ENCODE measurements around the gene ITPR2.
"Not testable (repeated sequence)": the region's sequence is repeated elsewhere in the genome, so short reads cannot be mapped to it uniquely, and the experiment has no call there.

The ITPR2 gene

GRCh38 chr12:26434299-26435068, 398.5 kb downstream of the ITPR2 start:
- Histone ChIP-seq H3K4me2 (ENCODE audit: low read length) (no peak overlapping the region), H3K4me3 (ENCODE audit: low read depth, low read length) (no peak overlapping the region), H3K4ac (ENCODE audit: low read depth, low read length) (no peak overlapping the region), H3K9ac (ENCODE audit: low read length) (no peak overlapping the region), H3K18ac (ENCODE audit: low read length) (no peak overlapping the region), H2BK5ac (ENCODE audit: low read depth, low read length, poor library complexity) (no peak overlapping the region), H3K14ac (ENCODE audit: low read length) (no peak overlapping the region), H3K79me2 (ENCODE audit: control insufficient read depth, insufficient read depth, low read length, poor library complexity) (no peaks in the 10 kb centered on the region), H4K12ac (ENCODE audit: low read depth, low read length) (no peak overlapping the region), H3K27ac (ENCODE audit: low read depth, low read length) (no peak overlapping the region), H4K8ac (ENCODE audit: low read depth, low read length) (no peak overlapping the region), H2BK12ac (ENCODE audit: low read length) (no peak overlapping the region), H3K27me3 (ENCODE audit: insufficient read depth, low read length) (no peaks in the 10 kb centered on the region), H3K36me3 (ENCODE audit: control insufficient read depth in 1 of 2, insufficient read depth in 2 of 2, low read length in 2 of 2) (no peaks in the 10 kb centered on the region), H2AFZ (ENCODE audit: insufficient read depth, low read length, poor library complexity) (no peak overlapping the region), H3K9me3 (ENCODE audit: insufficient read depth, low read depth, low read length) (no peaks in the 10 kb centered on the region), H2AK5ac (ENCODE audit: low read length) (no peak overlapping the region), H3K4me1 (ENCODE audit: control insufficient read depth in 1 of 2, insufficient read depth in 2 of 2, low read length in 2 of 2) (no peaks in the 10 kb centered on the region), H2BK120ac (ENCODE audit: insufficient read depth, low read length, poor library complexity) (no peak overlapping the region), H3K23ac (ENCODE audit: low read length) (no peak overlapping the region), H3K79me1 (ENCODE audit: low read length) (no peaks in the 10 kb centered on the region), H4K91ac (ENCODE audit: low read depth, low read length) (no peak overlapping the region)
- WGBS (ENCODE audit: extremely low coverage, insufficient coverage, insufficient read length): no CpG with 5 or more reads among the region's 4 CpGs
- peak; percentile 43 to 71 for DNase-seq

GRCh38 chr12:26433701-26434100, 399.3 kb downstream of the ITPR2 start:
- no CpG with 5 or more reads among the region's 1 CpG for WGBS (ENCODE audit: extremely low coverage, insufficient coverage, insufficient read length)

GRCh38 chr12:26431211-26431610, 401.8 kb downstream of the ITPR2 start:
- Histone ChIP-seq H3K27me3 (ENCODE audit: insufficient read depth, low read length) (no peaks in the 10 kb centered on the region), H3K4me1 (ENCODE audit: control insufficient read depth in 1 of 2, insufficient read depth in 2 of 2, low read length in 2 of 2) (no peaks in the 10 kb centered on the region), H3K18ac (ENCODE audit: low read length) (no peak overlapping the region), H4K12ac (ENCODE audit: low read depth, low read length) (no peak overlapping the region), H3K23ac (ENCODE audit: low read length) (no peak overlapping the region), H3K4ac (ENCODE audit: low read depth, low read length) (no peak overlapping the region), H3K27ac (ENCODE audit: low read depth, low read length) (no peak overlapping the region), H3K4me3 (ENCODE audit: low read depth, low read length) (no peak overlapping the region), H3K14ac (ENCODE audit: low read length) (no peak overlapping the region), H4K91ac (ENCODE audit: low read depth, low read length) (no peak overlapping the region), H2BK120ac (ENCODE audit: insufficient read depth, low read length, poor library complexity) (no peak overlapping the region), H3K9me3 (ENCODE audit: insufficient read depth, low read depth, low read length) (no peaks in the 10 kb centered on the region), H2BK12ac (ENCODE audit: low read length) (no peak overlapping the region), H2AFZ (ENCODE audit: insufficient read depth, low read length, poor library complexity) (no peak overlapping the region), H3K79me2 (ENCODE audit: control insufficient read depth, insufficient read depth, low read length, poor library complexity) (no peaks in the 10 kb centered on the region), H2BK5ac (ENCODE audit: low read depth, low read length, poor library complexity) (no peak overlapping the region), H4K8ac (ENCODE audit: low read depth, low read length) (no peak overlapping the region), H3K9ac (ENCODE audit: low read length) (no peak overlapping the region), H2AK5ac (ENCODE audit: low read length) (no peak overlapping the region), H3K36me3 (ENCODE audit: control insufficient read depth in 1 of 2, insufficient read depth in 2 of 2, low read length in 2 of 2) (no peaks in the 10 kb centered on the region), H3K79me1 (ENCODE audit: low read length) (no peaks in the 10 kb centered on the region), H3K4me2 (ENCODE audit: low read length) (no peak overlapping the region)
- no CpG with 5 or more reads among the region's 3 CpGs for WGBS (ENCODE audit: extremely low coverage, insufficient coverage, insufficient read length)
- DNase-seq: peak; percentile 36 to 73

More at GRCh38 chr12:26433701-26434100, 399.3 kb downstream of the ITPR2 start:
- H3K27ac ChIP-seq (ENCODE audit: low read depth, low read length); H3K4me2 ChIP-seq (ENCODE audit: low read length); H3K18ac ChIP-seq (ENCODE audit: low read length); H2AK5ac ChIP-seq (ENCODE audit: low read length); H2BK12ac ChIP-seq (ENCODE audit: low read length); H3K9ac ChIP-seq (ENCODE audit: low read length); H3K27me3 ChIP-seq (ENCODE audit: insufficient read depth, low read length); H2BK5ac ChIP-seq (ENCODE audit: low read depth, low read length, poor library complexity); H3K79me2 ChIP-seq (ENCODE audit: control insufficient read depth, insufficient read depth, low read length, poor library complexity); H3K4ac ChIP-seq (ENCODE audit: low read depth, low read length); H3K14ac ChIP-seq (ENCODE audit: low read length); H3K9me3 ChIP-seq (ENCODE audit: insufficient read depth, low read depth, low read length); H3K4me1 ChIP-seq (ENCODE audit: control insufficient read depth in 1 of 2, insufficient read depth in 2 of 2, low read length in 2 of 2); H2AFZ ChIP-seq (ENCODE audit: insufficient read depth, low read length, poor library complexity); H4K8ac ChIP-seq (ENCODE audit: low read depth, low read length); H4K91ac ChIP-seq (ENCODE audit: low read depth, low read length); H3K4me3 ChIP-seq (ENCODE audit: low read depth, low read length); H3K79me1 ChIP-seq (ENCODE audit: low read length); H3K36me3 ChIP-seq (ENCODE audit: control insufficient read depth in 1 of 2, insufficient read depth in 2 of 2, low read length in 2 of 2); H3K23ac ChIP-seq (ENCODE audit: low read length); H2BK120ac ChIP-seq (ENCODE audit: insufficient read depth, low read length, poor library complexity); H4K12ac ChIP-seq (ENCODE audit: low read depth, low read length); DNase-seq: not testable (repeated sequence)

- not testable (repeated sequence) for H3K36me3 ChIP-seq (ENCODE audit: control insufficient read depth in 1 of 2, insufficient read depth in 2 of 2, low read length in 2 of 2); H3K9ac ChIP-seq (ENCODE audit: low read length); H3K23ac ChIP-seq (ENCODE audit: low read length); H3K4me3 ChIP-seq (ENCODE audit: low read depth, low read length); H3K4ac ChIP-seq (ENCODE audit: low read depth, low read length); H3K14ac ChIP-seq (ENCODE audit: low read length); H2BK5ac ChIP-seq (ENCODE audit: low read depth, low read length, poor library complexity); H3K79me2 ChIP-seq (ENCODE audit: control insufficient read depth, insufficient read depth, low read length, poor library complexity); H3K27me3 ChIP-seq (ENCODE audit: insufficient read depth, low read length); H3K9me3 ChIP-seq (ENCODE audit: insufficient read depth, low read depth, low read length); H2AFZ ChIP-seq (ENCODE audit: insufficient read depth, low read length, poor library complexity); H4K91ac ChIP-seq (ENCODE audit: low read depth, low read length); H3K79me1 ChIP-seq (ENCODE audit: low read length); H2BK12ac ChIP-seq (ENCODE audit: low read length); H4K12ac ChIP-seq (ENCODE audit: low read depth, low read length); H3K18ac ChIP-seq (ENCODE audit: low read length); H3K4me1 ChIP-seq (ENCODE audit: control insufficient read depth in 1 of 2, insufficient read depth in 2 of 2, low read length in 2 of 2); H4K8ac ChIP-seq (ENCODE audit: low read depth, low read length); H3K27ac ChIP-seq (ENCODE audit: low read depth, low read length); H3K4me2 ChIP-seq (ENCODE audit: low read length); H2AK5ac ChIP-seq (ENCODE audit: low read length); DNase-seq; H2BK120ac ChIP-seq (ENCODE audit: insufficient read depth, low read length, poor library complexity)
These were observed 402.4 kb downstream of the ITPR2 start for GRCh38 chr12:26430596-26430995.

Data from trophoblast cell (in vitro differentiated cells and primary cell).